Parathyroid adenoma (tissue), 2 donors: ENCODE data around the gene C16orf46.

ENCODE experiments used
- H2AFZ ChIP-seq: fragments of 300-600 bp; sonication (generic); one replicate; pipeline ENCODE4 v1.7.0; 2017; ENCODE audit warnings: antibody characterized with exemption, mild to moderate bottlenecking
- H3K27ac ChIP-seq: fragments of 300-600 bp; sonication (generic); one replicate; pipeline ENCODE4 v1.7.0; 2017
- H3K27me3 ChIP-seq: fragments of 300-600 bp; sonication (generic); one replicate; pipeline ENCODE4 v1.7.0; 2017; ENCODE audit warnings: low read length; ENCODE audit not compliant: control insufficient read depth, insufficient read depth
- H3K36me3 ChIP-seq: fragments of 300-600 bp; sonication (generic); one replicate; pipeline ENCODE4 v1.7.0; 2017; ENCODE audit warnings: low read length; ENCODE audit not compliant: control insufficient read depth, insufficient read depth
- H3K4me1 ChIP-seq: fragments of 300-600 bp; sonication (generic); one replicate; pipeline ENCODE4 v1.7.0; 2017; ENCODE audit warnings: control low read depth
- H3K4me2 ChIP-seq: fragments of 300-600 bp; sonication (generic); one replicate; pipeline ENCODE4 v1.7.0; 2017; ENCODE audit warnings: low read length
- H3K4me3 ChIP-seq: fragments of 300-600 bp; sonication (generic); one replicate; pipeline ENCODE4 v1.7.0; 2017; ENCODE audit warnings: low read depth, low read length
- H3K79me2 ChIP-seq: fragments of 300-600 bp; sonication (generic); one replicate; pipeline ENCODE4 v1.7.0; 2017; ENCODE audit warnings: control low read depth
- H3K9ac ChIP-seq: fragments of 300-600 bp; sonication (generic); one replicate; pipeline ENCODE4 v1.7.0; 2017; ENCODE audit warnings: mild to moderate bottlenecking
- H3K9me3 ChIP-seq: fragments of 300-600 bp; sonication (generic); one replicate; pipeline ENCODE4 v1.7.0; 2017; ENCODE audit warnings: low read length; ENCODE audit not compliant: control insufficient read depth
- TF ChIP-seq, protein P1 (sequence below): fragments of 300-600 bp; sonication (generic); IDR thresholded peaks from one replicate; pipeline ENCODE4 v1.7.0; 2017; ENCODE audit warnings: antibody characterized with exemption, mild to moderate bottlenecking
- donor health status: primary hyperparathyroidism.

The C16orf46 gene

DNA sequence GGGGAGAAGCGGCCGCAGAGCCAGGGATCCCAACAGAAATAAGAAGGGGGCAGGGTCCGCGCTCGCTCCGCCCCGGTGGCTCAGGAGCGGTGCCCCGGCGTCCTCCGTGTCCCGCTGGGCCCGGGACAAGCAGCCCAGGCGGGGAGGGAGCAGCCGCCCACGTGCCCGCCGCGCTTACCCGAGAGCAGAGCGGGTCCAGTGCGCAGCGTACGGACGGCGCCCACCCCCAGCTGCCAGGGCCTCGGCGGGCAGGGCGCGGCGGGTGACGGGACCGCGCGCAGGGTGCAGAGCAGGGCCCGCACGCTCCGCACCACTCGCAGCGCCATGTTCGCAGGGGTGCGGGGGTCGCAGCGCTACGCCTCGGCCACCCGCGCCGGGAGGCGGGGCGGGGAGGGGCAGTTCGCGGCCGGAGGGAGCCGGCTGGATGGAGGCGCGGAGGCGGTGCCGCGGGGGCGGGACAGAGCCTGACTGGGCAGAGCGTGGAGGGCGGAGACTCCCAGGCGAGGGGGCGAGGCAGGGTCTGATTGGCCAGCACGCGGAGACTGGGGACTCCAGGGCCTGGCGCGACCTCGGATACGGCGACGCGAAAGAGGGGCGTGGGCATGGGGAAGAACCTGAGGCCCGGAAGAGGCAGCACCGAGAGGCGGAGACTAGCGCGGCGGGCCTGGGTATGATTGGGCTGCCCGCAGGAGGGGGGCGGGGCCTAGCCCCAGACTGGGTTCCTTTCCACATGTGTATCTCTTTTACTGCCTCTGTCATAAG is 19.1 kb upstream of the C16orf46 start, which contains the start of gene GCSH:
Gene GCSH, minus strand, starts transcription at position 443 of the 762 bp plus-strand sequence. Its CDS starts 117 bp downstream, at position 326.
- peak within 1 kb of the TSS; percentile 89 for H3K4me2 ChIP-seq
- TF ChIP-seq, protein P1, sequence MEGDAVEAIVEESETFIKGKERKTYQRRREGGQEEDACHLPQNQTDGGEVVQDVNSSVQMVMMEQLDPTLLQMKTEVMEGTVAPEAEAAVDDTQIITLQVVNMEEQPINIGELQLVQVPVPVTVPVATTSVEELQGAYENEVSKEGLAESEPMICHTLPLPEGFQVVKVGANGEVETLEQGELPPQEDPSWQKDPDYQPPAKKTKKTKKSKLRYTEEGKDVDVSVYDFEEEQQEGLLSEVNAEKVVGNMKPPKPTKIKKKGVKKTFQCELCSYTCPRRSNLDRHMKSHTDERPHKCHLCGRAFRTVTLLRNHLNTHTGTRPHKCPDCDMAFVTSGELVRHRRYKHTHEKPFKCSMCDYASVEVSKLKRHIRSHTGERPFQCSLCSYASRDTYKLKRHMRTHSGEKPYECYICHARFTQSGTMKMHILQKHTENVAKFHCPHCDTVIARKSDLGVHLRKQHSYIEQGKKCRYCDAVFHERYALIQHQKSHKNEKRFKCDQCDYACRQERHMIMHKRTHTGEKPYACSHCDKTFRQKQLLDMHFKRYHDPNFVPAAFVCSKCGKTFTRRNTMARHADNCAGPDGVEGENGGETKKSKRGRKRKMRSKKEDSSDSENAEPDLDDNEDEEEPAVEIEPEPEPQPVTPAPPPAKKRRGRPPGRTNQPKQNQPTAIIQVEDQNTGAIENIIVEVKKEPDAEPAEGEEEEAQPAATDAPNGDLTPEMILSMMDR, result no peak
- H3K27ac ChIP-seq, result peak within 1 kb of the TSS; percentile 48
- peaks cover 2% of the 10 kb centered on the region for H3K79me2 ChIP-seq
- H3K27me3 ChIP-seq, result no peaks in the 10 kb centered on the region
- peak within 1 kb of the TSS; percentile 95 for H2AFZ ChIP-seq
- H3K36me3 ChIP-seq, result no peaks in the 10 kb centered on the region
- peak within 1 kb of the TSS; percentile 79 for H3K4me3 ChIP-seq
- no peaks in the 10 kb centered on the region for H3K9me3 ChIP-seq
- H3K4me1 ChIP-seq, result peaks cover 3% of the 10 kb centered on the region
- H3K9ac ChIP-seq, result no peak within 1 kb of the TSS

GRCh38 chr16:81095653-81095952 is 18.6 kb upstream of the C16orf46 start:
- Histone ChIP-seq H3K4me1 (peaks cover 3% of the 10 kb centered on the region), H3K79me2 (peaks cover 2% of the 10 kb centered on the region), H3K9ac (no peak overlapping the region), H3K9me3 (no peaks in the 10 kb centered on the region), H3K27ac (peak overlapping the region; percentile 45), H3K4me2 (peak overlapping the region; percentile 89), H3K36me3 (no peaks in the 10 kb centered on the region), H3K27me3 (no peaks in the 10 kb centered on the region), H2AFZ (peak overlapping the region; percentile 73), H3K4me3 (peak overlapping the region; percentile 79)
- TF ChIP-seq, protein P1, result no peak

DNA sequence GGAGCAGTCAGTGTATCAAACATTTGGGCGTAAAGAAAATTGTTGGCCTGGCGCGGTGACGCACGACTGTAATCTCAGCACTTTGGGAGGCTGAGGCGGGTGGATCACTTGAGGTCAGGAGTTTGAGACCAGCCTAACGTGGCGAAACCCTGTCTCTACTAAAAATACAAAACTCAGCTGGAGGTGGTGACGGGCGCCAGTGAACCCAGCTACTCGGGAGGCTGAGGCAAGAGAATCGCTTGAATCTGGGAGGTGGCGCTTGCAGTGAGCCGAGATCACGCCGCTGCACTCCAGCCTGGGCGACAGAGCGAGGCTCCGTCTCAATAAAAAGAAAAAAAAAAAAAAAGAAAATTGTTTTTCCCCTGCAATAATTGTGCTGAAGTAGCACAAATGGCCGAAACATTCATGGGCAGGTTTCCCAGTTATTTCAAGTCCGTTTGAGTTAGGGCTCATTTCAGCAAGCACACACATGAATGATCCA is 17.8 kb upstream of the C16orf46 start:
- Histone ChIP-seq H3K36me3 (no peaks in the 10 kb centered on the region), H3K9ac (no peak overlapping the region), H3K4me3 (peak overlapping the region; percentile 35), H2AFZ (no peak overlapping the region), H3K4me1 (peaks cover 3% of the 10 kb centered on the region), H3K9me3 (no peaks in the 10 kb centered on the region), H3K79me2 (peaks cover 2% of the 10 kb centered on the region), H3K27me3 (no peaks in the 10 kb centered on the region), H3K4me2 (peak overlapping the region; percentile 89), H3K27ac (no peak overlapping the region)
- TF ChIP-seq, protein P1, result no peak

- TF ChIP-seq, protein P1, result no peak
Measured at GRCh38 chr16:81088836-81089235, 11.8 kb upstream of the C16orf46 start.

GRCh38 chr16:81081014-81081413 is 4.0 kb upstream of the C16orf46 start:
- TF ChIP-seq, protein P1, result no peak

More at GRCh38 chr16:81088836-81089235, 11.8 kb upstream of the C16orf46 start:
- Histone ChIP-seq H3K9me3 (no peaks in the 10 kb centered on the region), H3K79me2 (peaks cover 2% of the 10 kb centered on the region), H3K36me3 (no peaks in the 10 kb centered on the region), H3K27me3 (no peaks in the 10 kb centered on the region), H2AFZ (no peak overlapping the region), H3K4me1 (no peaks in the 10 kb centered on the region), H3K4me2 (no peak overlapping the region), H3K9ac (no peak overlapping the region), H3K4me3 (no peak overlapping the region), H3K27ac (no peak overlapping the region)

More at GRCh38 chr16:81081014-81081413, 4.0 kb upstream of the C16orf46 start:
- Histone ChIP-seq H3K4me1 (no peaks in the 10 kb centered on the region), H3K4me2 (no peak overlapping the region), H3K27me3 (no peaks in the 10 kb centered on the region), H3K27ac (no peak overlapping the region), H3K36me3 (no peaks in the 10 kb centered on the region), H3K9me3 (no peaks in the 10 kb centered on the region), H3K4me3 (no peak overlapping the region), H3K9ac (no peak overlapping the region), H2AFZ (no peak overlapping the region), H3K79me2 (no peaks in the 10 kb centered on the region)
